NCI-H524 treated with DMSO at 0.1 percent for 48 hours (cell line): ENCODE measurements around the gene SUMO3.
"Not testable (repeated sequence)": the region's sequence is repeated elsewhere in the genome, so short reads cannot be mapped to it uniquely, and the experiment has no call there.

Experiments
- DNase-seq: peaks from one replicate; lab custom pipeline; 2025; lab: John Stamatoyannopoulos, UW

The SUMO3 gene

GRCh38 chr21:44846485-44847260 lies 28.8 kb upstream of the SUMO3 start:
- no peak for DNase-seq

GRCh38 chr21:44846224-44846484 lies 28.3 kb upstream of the SUMO3 start:
- DNase-seq = no peak

GRCh38 chr21:44845418-44846223 lies 27.8 kb upstream of the SUMO3 start:
- DNase-seq = peak; percentile 23

- DNase-seq = no peak
Observed at GRCh38 chr21:44844256-44844655, 26.4 kb upstream of the SUMO3 start.

- no peak for DNase-seq
Observed at GRCh38 chr21:44842721-44843445, 25.0 kb upstream of the SUMO3 start.

- no peak for DNase-seq
Observed at GRCh38 chr21:44842087-44842486, 24.2 kb upstream of the SUMO3 start.

GRCh38 chr21:44840771-44841170 lies 22.9 kb upstream of the SUMO3 start:
- DNase-seq = no peak

- no peak for DNase-seq
Observed at GRCh38 chr21:44838951-44839350, 21.1 kb upstream of the SUMO3 start.

GRCh38 chr21:44838039-44838895 lies 20.4 kb upstream of the SUMO3 start:
- DNase-seq = peak; percentile 71

- DNase-seq = peak; percentile 71
Observed at GRCh38 chr21:44837537-44837936, 19.7 kb upstream of the SUMO3 start.

GRCh38 chr21:44836666-44837471 lies 19.0 kb upstream of the SUMO3 start:
- peak; percentile 91 for DNase-seq

- DNase-seq = no peak
Observed at GRCh38 chr21:44836349-44836665, 18.4 kb upstream of the SUMO3 start.

GRCh38 chr21:44835647-44835973 lies 17.7 kb upstream of the SUMO3 start:
- no peak for DNase-seq

GRCh38 chr21:44834951-44835646 lies 17.2 kb upstream of the SUMO3 start:
- no peak for DNase-seq

- DNase-seq = no peak
Observed at GRCh38 chr21:44834231-44834950, 16.5 kb upstream of the SUMO3 start.

- no peak for DNase-seq
Observed at GRCh38 chr21:44833663-44834062, 15.8 kb upstream of the SUMO3 start.

- not testable (repeated sequence) for DNase-seq
Observed at GRCh38 chr21:44832516-44833255, 14.8 kb upstream of the SUMO3 start.

- DNase-seq = no peak
Observed at GRCh38 chr21:44831227-44831860, 13.5 kb upstream of the SUMO3 start.
